NK-92 treated with Interleukin-12 subunit alpha and Interleukin-12 subunit beta, amount 100 ng/mL, for 24 hours (cell line): ENCODE measurements around the gene SLC15A1.
"Not testable (repeated sequence)": the region's sequence is repeated elsewhere in the genome, so short reads cannot be mapped to it uniquely, and the experiment has no call there.

ENCODE experiments used
- DNase-seq: peaks from one replicate; lab custom pipeline; 2025; lab: John Stamatoyannopoulos, UW

SLC15A1 gene

GRCh38 chr13:98653463-98653985, 98.9 kb downstream of the SLC15A1 start:
- peak; percentile 18 for DNase-seq

- DNase-seq: no peak
Measured at GRCh38 chr13:98652721-98653462, 99.6 kb downstream of the SLC15A1 start.

GRCh38 chr13:98652276-98652675, 100.2 kb downstream of the SLC15A1 start:
- DNase-seq: no peak

- DNase-seq: no peak
Measured at GRCh38 chr13:98651744-98652143, 100.7 kb downstream of the SLC15A1 start.

- DNase-seq: no peak
Measured at GRCh38 chr13:98650396-98651107, 101.9 kb downstream of the SLC15A1 start.

GRCh38 chr13:98649861-98650260, 102.6 kb downstream of the SLC15A1 start:
- no peak for DNase-seq

- DNase-seq: no peak
Measured at GRCh38 chr13:98648686-98649085, 103.8 kb downstream of the SLC15A1 start.

GRCh38 chr13:98648141-98648540, 104.3 kb downstream of the SLC15A1 start:
- no peak for DNase-seq

- no peak for DNase-seq
Measured at GRCh38 chr13:98647121-98647520, 105.4 kb downstream of the SLC15A1 start.

- no peak for DNase-seq
Measured at GRCh38 chr13:98643479-98643878, 109.0 kb downstream of the SLC15A1 start.

- DNase-seq: no peak
Measured at GRCh38 chr13:98641075-98641474, 111.4 kb downstream of the SLC15A1 start.

- DNase-seq: not testable (repeated sequence)
Measured at GRCh38 chr13:98639785-98640184, 112.7 kb downstream of the SLC15A1 start.

GRCh38 chr13:98638352-98638751, 114.1 kb downstream of the SLC15A1 start:
- DNase-seq: not testable (repeated sequence)
